Measurements from ENCODE around the gene ROR2. TPM values are rescaled to one million over a fixed set of nuclear protein-coding genes. Genes with fewer than 3 reads are reported as not detected.
"Not testable (repeated sequence)": the region's sequence is repeated elsewhere in the genome, so short reads cannot be mapped to it uniquely, and the experiment has no call there.

ROR2 gene
- total RNA-seq, 3 donors from 2014 or later (not counting 1 experiment from before 2014, with no cell fraction given): 1.7 TPM; not detected in 2

DNA sequence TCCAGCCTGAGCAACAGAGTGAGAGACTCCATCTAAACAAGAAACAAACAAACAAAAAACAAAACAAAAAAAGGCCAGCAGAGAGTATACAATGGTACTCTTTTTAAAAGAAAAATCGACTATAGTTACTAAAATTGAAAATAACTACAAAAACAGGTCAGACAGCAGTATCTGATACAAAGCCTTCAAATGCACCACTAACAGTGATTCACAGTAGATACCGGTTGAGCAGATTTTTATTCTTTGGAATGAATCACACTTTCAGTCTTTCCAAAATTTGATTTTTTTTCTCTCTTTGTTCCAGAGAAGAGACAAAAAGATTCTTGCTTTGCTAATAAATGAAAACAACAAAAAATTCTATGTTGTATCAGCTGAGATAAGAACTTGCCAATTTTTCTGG, 36.9 kb downstream of the ROR2 start:
- 85% methylated on average over 2 of the region's 2 CpGs for WGBS (ENCODE audit: insufficient coverage)
- no peak overlapping the region for H3K27ac Mint-ChIP-seq
- no peak for ATAC-seq
- H3K27me3 Mint-ChIP-seq (ENCODE audit: low read depth in 2 of 2): peaks cover 11 to 23% of the 10 kb centered on the region in 2 donors
- no peaks in the 10 kb centered on the region for H3K9me3 Mint-ChIP-seq
- Histone ChIP-seq H3K4me1 (ENCODE audit: control insufficient read depth, insufficient read depth, low read length) (no peaks in the 10 kb centered on the region), H3K9me3 (ENCODE audit: control insufficient read depth, insufficient read depth, low read length) (no peaks in the 10 kb centered on the region), H3K4me3 (ENCODE audit: low read length) (no peak overlapping the region), H3K27ac (ENCODE audit: low read length) (no peak overlapping the region), H3K36me3 (ENCODE audit: control insufficient read depth, insufficient read depth, low read length) (no peaks in the 10 kb centered on the region), H3K27me3 (ENCODE audit: control insufficient read depth, insufficient read depth, low read length) (no peaks in the 10 kb centered on the region)
- H3K4me3 Mint-ChIP-seq: no peak overlapping the region
- intact Hi-C loops (cut with micrococcal nuclease): no loop called here
- no peak for DNase-seq
- no peaks in the 10 kb centered on the region for H3K4me1 Mint-ChIP-seq
- TF ChIP-seq, protein P1, sequence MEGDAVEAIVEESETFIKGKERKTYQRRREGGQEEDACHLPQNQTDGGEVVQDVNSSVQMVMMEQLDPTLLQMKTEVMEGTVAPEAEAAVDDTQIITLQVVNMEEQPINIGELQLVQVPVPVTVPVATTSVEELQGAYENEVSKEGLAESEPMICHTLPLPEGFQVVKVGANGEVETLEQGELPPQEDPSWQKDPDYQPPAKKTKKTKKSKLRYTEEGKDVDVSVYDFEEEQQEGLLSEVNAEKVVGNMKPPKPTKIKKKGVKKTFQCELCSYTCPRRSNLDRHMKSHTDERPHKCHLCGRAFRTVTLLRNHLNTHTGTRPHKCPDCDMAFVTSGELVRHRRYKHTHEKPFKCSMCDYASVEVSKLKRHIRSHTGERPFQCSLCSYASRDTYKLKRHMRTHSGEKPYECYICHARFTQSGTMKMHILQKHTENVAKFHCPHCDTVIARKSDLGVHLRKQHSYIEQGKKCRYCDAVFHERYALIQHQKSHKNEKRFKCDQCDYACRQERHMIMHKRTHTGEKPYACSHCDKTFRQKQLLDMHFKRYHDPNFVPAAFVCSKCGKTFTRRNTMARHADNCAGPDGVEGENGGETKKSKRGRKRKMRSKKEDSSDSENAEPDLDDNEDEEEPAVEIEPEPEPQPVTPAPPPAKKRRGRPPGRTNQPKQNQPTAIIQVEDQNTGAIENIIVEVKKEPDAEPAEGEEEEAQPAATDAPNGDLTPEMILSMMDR (IDR thresholded peaks at IDR 0.05): no peak
- no peaks in the 10 kb centered on the region for H3K36me3 Mint-ChIP-seq

GRCh38 chr9:91911657-91912056, 38.4 kb downstream of the ROR2 start:
- Mint-ChIP-seq H3K4me1 (peaks cover 0 to 5% of the 10 kb centered on the region in 2 donors), H3K36me3 (no peaks in the 10 kb centered on the region), H3K9me3 (no peaks in the 10 kb centered on the region), H3K27me3 (ENCODE audit: low read depth in 2 of 2) (peaks cover 6 to 16% of the 10 kb centered on the region in 2 donors), H3K27ac (no peak overlapping the region), H3K4me3 (no peak overlapping the region)
- intact Hi-C loops (cut with micrococcal nuclease): no loop called here
- no peaks in the 10 kb centered on the region for H3K36me3 ChIP-seq (ENCODE audit: control insufficient read depth, insufficient read depth, low read length)
- ATAC-seq (no peak), DNase-seq (no peak)
- H3K9me3 ChIP-seq (ENCODE audit: control insufficient read depth, insufficient read depth, low read length): no peaks in the 10 kb centered on the region
- TF ChIP-seq, protein P1 (IDR thresholded peaks at IDR 0.05): no peak
- peaks cover 4% of the 10 kb centered on the region for H3K4me1 ChIP-seq (ENCODE audit: control insufficient read depth, insufficient read depth, low read length)
- no peaks in the 10 kb centered on the region for H3K27me3 ChIP-seq (ENCODE audit: control insufficient read depth, insufficient read depth, low read length)
- 65% methylated on average over 2 of the region's 2 CpGs for WGBS (ENCODE audit: insufficient coverage)
- H3K4me3 ChIP-seq (ENCODE audit: low read length): no peak overlapping the region
- no peak overlapping the region for H3K27ac ChIP-seq (ENCODE audit: low read length)

- intact Hi-C loops (cut with micrococcal nuclease); H3K9me3 Mint-ChIP-seq; H3K36me3 Mint-ChIP-seq; H3K4me3 Mint-ChIP-seq; H3K27ac ChIP-seq (ENCODE audit: low read length); H3K27ac Mint-ChIP-seq; H3K9me3 ChIP-seq (ENCODE audit: control insufficient read depth, insufficient read depth, low read length); H3K27me3 Mint-ChIP-seq (ENCODE audit: low read depth in 2 of 2); H3K36me3 ChIP-seq (ENCODE audit: control insufficient read depth, insufficient read depth, low read length); H3K27me3 ChIP-seq (ENCODE audit: control insufficient read depth, insufficient read depth, low read length); ATAC-seq; DNase-seq; H3K4me3 ChIP-seq (ENCODE audit: low read length): not testable (repeated sequence)
- 78% methylated on average over 1 of the region's 3 CpGs for WGBS (ENCODE audit: insufficient coverage)
- peaks cover 16% of the 10 kb centered on the region for H3K4me1 ChIP-seq (ENCODE audit: control insufficient read depth, insufficient read depth, low read length)
- H3K4me1 Mint-ChIP-seq: peaks cover 0 to 13% of the 10 kb centered on the region in 2 donors
Measured at GRCh38 chr9:91909256-91909655, 40.8 kb downstream of the ROR2 start.

DNA sequence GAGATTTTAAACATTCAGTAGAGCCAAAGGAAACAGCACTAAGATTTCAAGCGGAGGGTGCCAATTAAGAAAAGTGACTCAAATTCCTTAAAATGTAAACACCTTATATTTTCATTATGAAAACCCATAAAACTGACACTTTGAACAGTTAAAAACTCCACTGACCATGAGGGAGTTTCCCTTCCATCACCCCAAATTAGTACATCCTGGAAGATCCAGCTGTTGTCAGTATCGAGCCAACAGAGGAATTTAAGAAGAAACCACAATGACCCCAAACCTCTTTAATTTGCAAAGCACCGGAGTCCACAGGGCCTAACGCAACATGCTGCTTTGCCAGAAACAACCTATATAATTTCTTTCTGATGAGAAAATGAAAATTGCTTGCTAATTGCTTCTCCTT, 41.3 kb downstream of the ROR2 start:
- Histone ChIP-seq H3K27me3 (ENCODE audit: control insufficient read depth, insufficient read depth, low read length) (no peaks in the 10 kb centered on the region), H3K4me3 (ENCODE audit: low read length) (no peak overlapping the region), H3K9me3 (ENCODE audit: control insufficient read depth, insufficient read depth, low read length) (no peaks in the 10 kb centered on the region), H3K27ac (ENCODE audit: low read length) (no peak overlapping the region), H3K36me3 (ENCODE audit: control insufficient read depth, insufficient read depth, low read length) (no peaks in the 10 kb centered on the region), H3K4me1 (ENCODE audit: control insufficient read depth, insufficient read depth, low read length) (peaks cover 16% of the 10 kb centered on the region)
- H3K4me1 Mint-ChIP-seq: peaks cover 0 to 13% of the 10 kb centered on the region in 2 donors
- no peak overlapping the region for H3K27ac Mint-ChIP-seq
- H3K27me3 Mint-ChIP-seq (ENCODE audit: low read depth in 2 of 2): peaks cover 0 to 6% of the 10 kb centered on the region in 2 donors
- no peak overlapping the region for H3K4me3 Mint-ChIP-seq
- H3K9me3 Mint-ChIP-seq: no peaks in the 10 kb centered on the region
- no peaks in the 10 kb centered on the region for H3K36me3 Mint-ChIP-seq
- DNase-seq (no peak), ATAC-seq (no peak)
- TF ChIP-seq, protein P1 (IDR thresholded peaks at IDR 0.05): no peak
- intact Hi-C loops (cut with micrococcal nuclease): no loop called here
- 63% methylated on average over 4 of the region's 4 CpGs for WGBS (ENCODE audit: insufficient coverage)

Measured in natural killer cell (primary cell).